IPS DF 6.9 (cell line): Measurements from ENCODE around the gene BRD1.

ENCODE experiments used
- DNase-seq: peaks from one replicate; pipeline ENCODE4 v3.0.0-alpha.2; 2013; ENCODE audit warnings: low read depth, low spot score
- H3K27ac ChIP-seq: one replicate; pipeline ENCODE4 v1.5.1; 2013; ENCODE audit warnings: low read length, control low read depth
- H3K27me3 ChIP-seq: 2 replicates; pipeline ENCODE4 v1.6.1; 2013; ENCODE audit warnings: mild to moderate bottlenecking, low read length; ENCODE audit not compliant: control insufficient read depth, insufficient read depth
- H3K36me3 ChIP-seq: 2 replicates; pipeline ENCODE4 v1.6.1; 2013; ENCODE audit warnings: low read length; ENCODE audit not compliant: control insufficient read depth, insufficient read depth
- H3K4me1 ChIP-seq: 2 replicates; pipeline ENCODE4 v1.6.1; 2013; ENCODE audit warnings: low read length; ENCODE audit not compliant: control insufficient read depth, insufficient read depth
- H3K4me3 ChIP-seq: 2 replicates; pipeline ENCODE4 v1.5.1; 2013; ENCODE audit warnings: mild to moderate bottlenecking, low read length
- H3K9me3 ChIP-seq: 2 replicates; pipeline ENCODE4 v1.6.1; 2013; ENCODE audit warnings: low read length, inconsistent platforms; ENCODE audit not compliant: control insufficient read depth, insufficient read depth
- WGBS: extraction: QIAGEN DNeasy Blood & Tissue Kit; methylation state at CpG from one replicate; pipeline ENCODE4 v1.1.7; 2013; ENCODE audit warnings: mixed read lengths, missing lambda C conversion rate; ENCODE audit not compliant: insufficient read length, insufficient coverage; 5-methylcytosine and 5-hydroxymethylcytosine counted together

Gene BRD1

DNA sequence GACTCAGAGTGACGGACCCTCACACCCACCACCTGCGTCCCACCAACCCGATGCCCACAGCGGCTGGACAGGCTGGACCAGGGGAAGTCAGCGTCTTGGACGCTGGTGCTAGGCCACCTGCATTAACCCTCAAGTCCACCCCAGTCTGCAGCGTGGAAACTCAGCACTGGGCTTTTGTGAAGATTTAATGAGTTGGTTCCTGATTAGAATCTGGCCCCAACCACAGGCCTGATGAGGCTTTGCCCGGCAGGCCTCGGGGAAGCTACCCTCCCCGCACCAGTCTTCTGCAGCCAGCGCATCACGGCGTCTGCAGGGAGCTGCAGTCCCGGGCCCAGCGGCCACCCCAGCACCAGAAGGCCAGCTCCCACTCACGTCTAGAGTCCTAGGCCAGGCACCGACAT lies 101.0 kb downstream of the BRD1 start:
- H3K27ac ChIP-seq, result no peak overlapping the region
- no CpG with 5 or more reads among the region's 17 CpGs for WGBS
- DNase-seq, result no peak
- no peaks in the 10 kb centered on the region for H3K36me3 ChIP-seq
- H3K27me3 ChIP-seq, result no peaks in the 10 kb centered on the region
- no peaks in the 10 kb centered on the region; the same call in 1 of the 2 replicates for H3K4me1 ChIP-seq
- peaks cover 18% of the 10 kb centered on the region for H3K9me3 ChIP-seq
- no peak overlapping the region for H3K4me3 ChIP-seq

DNA sequence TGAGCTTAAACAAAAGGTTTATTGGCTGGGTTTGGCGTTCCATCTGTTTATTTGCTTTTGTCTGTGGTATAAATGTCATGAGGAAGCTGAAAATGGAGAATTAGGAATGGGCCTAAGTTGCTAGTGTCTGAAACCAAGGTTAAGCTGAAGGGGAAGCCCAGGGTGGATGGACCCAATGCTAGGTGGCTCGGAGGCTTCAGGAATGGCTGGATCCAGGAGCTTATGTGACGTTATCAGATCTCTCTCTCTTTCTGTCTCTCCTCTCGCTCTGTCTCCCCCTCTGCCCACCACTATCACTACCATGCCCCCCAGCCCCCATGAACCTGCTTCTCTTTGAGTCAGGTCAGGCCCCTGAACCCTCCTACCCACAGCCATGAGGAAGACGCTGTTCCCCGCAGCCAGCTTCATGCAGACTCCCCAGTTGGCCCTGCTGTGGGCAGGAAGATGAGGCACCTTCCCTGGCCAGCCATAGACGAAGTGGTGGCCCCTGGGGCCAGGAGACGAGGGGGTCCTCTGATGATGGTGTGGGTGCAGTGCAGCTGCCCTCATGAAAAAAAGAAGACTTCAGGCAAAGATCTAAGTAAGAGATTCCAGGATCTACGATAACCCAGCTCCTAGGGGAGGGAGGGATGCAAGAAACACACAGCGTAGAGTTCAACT lies 101.5 kb downstream of the BRD1 start:
- Histone ChIP-seq H3K9me3 (peaks cover 19% of the 10 kb centered on the region), H3K4me1 (no peaks in the 10 kb centered on the region; the same call in 1 of the 2 replicates), H3K4me3 (no peak overlapping the region), H3K27ac (no peak overlapping the region), H3K36me3 (no peaks in the 10 kb centered on the region), H3K27me3 (no peaks in the 10 kb centered on the region)
- DNase-seq, result no peak
- WGBS, result no CpG with 5 or more reads among the region's 10 CpGs

DNA sequence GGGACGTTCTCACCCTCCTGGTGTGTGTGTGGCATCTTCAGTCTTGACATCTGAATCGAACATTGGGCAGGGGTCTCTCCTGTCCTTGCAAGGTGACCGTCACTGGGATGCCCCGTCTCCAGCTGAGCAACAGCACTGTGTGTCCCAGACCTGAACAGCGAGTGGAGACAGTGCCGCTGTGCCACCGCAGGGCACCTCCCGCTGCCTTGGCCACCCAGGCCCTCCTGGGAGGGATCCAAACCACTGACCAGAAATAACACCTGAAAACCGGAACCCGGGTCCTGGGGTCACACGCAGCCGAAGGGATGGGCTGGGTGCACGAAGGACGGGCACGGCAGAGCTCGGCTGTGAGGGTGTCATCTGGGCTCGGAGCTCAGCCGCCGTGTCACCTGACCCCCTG lies 102.2 kb downstream of the BRD1 start:
- H3K4me1 ChIP-seq, result no peaks in the 10 kb centered on the region; the same call in 1 of the 2 replicates
- no peaks in the 10 kb centered on the region for H3K27me3 ChIP-seq
- WGBS, result no CpG with 5 or more reads among the region's 19 CpGs
- peaks cover 21% of the 10 kb centered on the region for H3K9me3 ChIP-seq
- DNase-seq, result no peak
- no peak overlapping the region for H3K27ac ChIP-seq
- H3K36me3 ChIP-seq, result no peaks in the 10 kb centered on the region
- no peak overlapping the region for H3K4me3 ChIP-seq

DNA sequence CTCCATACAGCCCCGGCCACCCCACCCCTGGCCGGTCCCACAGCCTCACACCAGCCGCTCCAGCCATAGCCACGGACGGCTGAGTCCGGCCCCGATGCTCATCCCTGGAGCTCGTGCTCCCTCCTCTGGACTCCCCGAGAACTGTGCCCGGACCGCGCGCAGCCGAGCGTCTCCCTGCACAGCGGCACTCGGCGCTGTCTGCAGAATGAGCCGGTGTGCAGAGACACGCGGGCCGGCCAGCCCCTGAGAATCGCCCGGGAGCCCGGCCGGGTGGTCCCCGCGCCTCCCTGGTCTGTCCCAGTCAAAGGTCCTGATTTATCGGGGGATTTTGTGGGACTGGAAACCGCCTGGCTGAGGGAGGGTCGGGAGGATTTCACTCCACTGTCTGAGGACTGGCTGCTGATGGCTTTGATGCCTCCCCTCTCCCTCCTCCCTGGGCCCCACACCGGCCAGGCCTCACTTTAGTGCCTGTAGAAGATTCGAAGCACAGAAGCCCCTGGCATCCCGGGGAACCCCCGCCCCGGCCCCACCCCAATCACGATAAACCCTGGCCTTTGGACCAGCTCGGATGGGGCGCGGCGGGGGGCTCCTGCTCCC lies 102.7 kb downstream of the BRD1 start:
- no CpG with 5 or more reads among the region's 41 CpGs for WGBS
- H3K27me3 ChIP-seq, result no peaks in the 10 kb centered on the region
- no peak for DNase-seq

DNA sequence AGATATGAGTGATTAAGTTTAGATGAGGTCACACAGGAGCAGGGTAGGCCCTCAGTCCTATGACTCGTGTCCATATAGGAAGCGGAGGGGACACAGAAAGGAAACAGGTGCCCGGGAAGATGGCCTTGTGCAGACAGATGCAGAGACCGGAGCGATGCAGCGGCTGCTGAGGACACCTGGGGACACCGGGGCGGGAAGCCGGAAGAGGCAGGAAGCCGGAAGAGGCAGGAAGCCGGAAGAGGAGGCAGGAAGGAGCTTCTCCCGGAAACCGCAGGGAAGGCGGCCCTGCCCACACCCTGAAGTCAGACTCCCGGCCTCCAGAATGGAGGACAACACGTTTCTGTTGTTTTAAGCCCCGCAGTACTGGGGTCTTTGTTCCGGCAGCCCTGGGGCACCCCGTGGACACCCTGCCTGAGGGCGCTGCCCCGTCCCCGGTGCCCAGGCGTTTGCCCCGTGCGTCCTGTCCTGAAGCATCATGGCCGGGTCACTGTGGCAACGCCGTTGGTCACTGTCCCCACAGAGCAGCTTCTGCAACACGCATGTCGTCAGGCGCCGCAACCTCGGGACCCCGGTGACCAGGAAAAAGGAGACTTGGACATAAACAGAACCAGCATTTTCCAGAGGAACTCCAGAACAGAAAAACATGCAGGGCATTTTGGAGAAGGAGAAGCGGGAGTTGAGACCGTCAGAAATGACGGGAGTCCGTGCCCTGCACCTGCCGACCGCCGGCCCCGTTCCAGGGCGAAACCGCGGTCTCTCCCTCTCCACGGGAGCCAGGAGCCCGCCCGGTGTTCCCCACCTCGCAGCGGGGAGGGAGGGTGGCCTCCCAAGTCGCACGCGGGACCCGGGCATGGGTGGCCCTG lies 103.4 kb downstream of the BRD1 start:
- H3K27me3 ChIP-seq, result no peaks in the 10 kb centered on the region
- DNase-seq, result no peak
- H3K36me3 ChIP-seq, result no peaks in the 10 kb centered on the region
- no peak overlapping the region for H3K4me3 ChIP-seq
- no peak overlapping the region for H3K27ac ChIP-seq
- H3K9me3 ChIP-seq, result peaks cover 20% of the 10 kb centered on the region
- no CpG with 5 or more reads among the region's 54 CpGs for WGBS
- no peaks in the 10 kb centered on the region; the same call in 1 of the 2 replicates for H3K4me1 ChIP-seq

More for the DNA sequence above, 102.7 kb downstream of the BRD1 start:
- Histone ChIP-seq H3K36me3 (no peaks in the 10 kb centered on the region), H3K9me3 (peaks cover 20% of the 10 kb centered on the region), H3K4me1 (no peaks in the 10 kb centered on the region; the same call in 1 of the 2 replicates), H3K4me3 (no peak overlapping the region), H3K27ac (no peak overlapping the region)

DNA sequence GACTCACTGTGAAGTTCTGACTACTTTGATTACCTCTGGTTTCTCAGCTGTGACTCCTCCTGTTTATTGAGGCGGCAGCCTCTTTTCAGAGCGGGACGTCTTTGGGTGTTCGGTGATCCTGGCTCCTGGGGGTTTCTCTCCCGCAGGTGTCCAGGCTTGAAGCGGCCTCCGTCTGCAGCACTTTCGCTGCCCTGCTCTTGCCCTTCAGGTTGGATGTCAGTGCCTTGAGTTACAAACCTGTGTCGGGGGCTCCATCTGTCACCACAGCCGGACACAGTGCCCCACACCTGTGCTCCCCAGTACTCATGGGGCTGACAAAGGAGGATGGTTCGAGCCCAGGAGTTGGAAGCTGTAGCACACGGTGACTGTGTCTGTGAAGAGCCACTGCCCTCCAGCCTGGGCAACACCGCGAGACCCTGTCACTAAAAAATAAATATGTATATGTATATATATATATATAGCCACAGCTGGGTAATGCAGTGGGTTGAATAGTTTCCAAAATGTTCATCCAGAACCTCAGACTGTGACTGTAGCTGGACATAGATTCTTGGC lies 104.1 kb downstream of the BRD1 start:
- Histone ChIP-seq H3K4me1 (no peaks in the 10 kb centered on the region), H3K9me3 (peaks cover 21% of the 10 kb centered on the region), H3K36me3 (no peaks in the 10 kb centered on the region), H3K4me3 (no peak overlapping the region), H3K27ac (no peak overlapping the region), H3K27me3 (no peaks in the 10 kb centered on the region)
- no CpG with 5 or more reads among the region's 14 CpGs for WGBS
- no peak for DNase-seq
